Smooth muscle cell (in vitro differentiated cells): ENCODE data around the gene ANKRD23. TPM values are rescaled to one million over a fixed set of nuclear protein-coding genes. Genes with fewer than 3 reads are reported as not detected.

Experiments
- DNase-seq: peaks from one replicate; lab custom pipeline; 2025; ENCODE audit not compliant: unreplicated experiment; lab: John Stamatoyannopoulos, UW
- H2AFZ ChIP-seq: fragments of 200-600 bp; sonication (generic); 2 replicates; pipeline ENCODE4 v1.6.0; 2016; ENCODE audit warnings: antibody characterized with exemption, low read depth, mild to moderate bottlenecking
- H3F3A ChIP-seq: fragments of 200-600 bp; sonication (generic); 2 replicates; pipeline ENCODE4 v1.6.0; 2017; ENCODE audit warnings: antibody characterized with exemption, low read depth
- H3K27ac ChIP-seq: fragments of 200-600 bp; sonication (generic); 2 replicates; pipeline ENCODE4 v1.5.1; 2016; ENCODE audit warnings: low read depth, mild to moderate bottlenecking
- H3K27me3 ChIP-seq: fragments of 200-600 bp; sonication (generic); 2 replicates; pipeline ENCODE4 v1.6.1; 2016; ENCODE audit warnings: low read depth, mild to moderate bottlenecking
- H3K36me3 ChIP-seq: fragments of 200-600 bp; sonication (generic); 2 replicates; pipeline ENCODE4 v1.5.1; 2016; ENCODE audit warnings: low read depth
- H3K4me1 ChIP-seq: fragments of 200-600 bp; sonication (generic); 2 replicates; pipeline ENCODE4 v1.5.1; 2016; ENCODE audit warnings: low read depth
- H3K4me2 ChIP-seq: fragments of 200-600 bp; sonication (generic); 2 replicates; pipeline ENCODE4 v1.6.0; 2016; ENCODE audit warnings: mild to moderate bottlenecking
- H3K4me3 ChIP-seq: fragments of 200-600 bp; sonication (generic); 2 replicates; pipeline ENCODE4 v1.5.1; 2016; ENCODE audit warnings: mild to moderate bottlenecking
- H3K79me2 ChIP-seq: fragments of 200-600 bp; sonication (generic); 2 replicates; pipeline ENCODE4 v1.6.0; 2016; ENCODE audit warnings: low read depth, mild to moderate bottlenecking
- H3K9ac ChIP-seq: fragments of 200-600 bp; sonication (generic); 2 replicates; pipeline ENCODE4 v1.6.0; 2016; ENCODE audit warnings: low read depth
- H3K9me3 ChIP-seq: fragments of 200-600 bp; sonication (generic); replicated peaks from 2 replicates; pipeline ENCODE4 v1.5.1; 2016; ENCODE audit warnings: low read depth
- H4K20me1 ChIP-seq: fragments of 200-600 bp; sonication (generic); 2 replicates; pipeline ENCODE4 v1.6.0; 2016; ENCODE audit warnings: low read depth
- WGBS: methylation state at CpG from one replicate; pipeline ENCODE4 v1.1.7; 2016; ENCODE audit warnings: low lambda C conversion rate; 5-methylcytosine and 5-hydroxymethylcytosine counted together
- polyA plus RNA-seq: library from polyadenylated mRNA; unstranded; fragments of >200 nt; fragmentation: Nextera tagmentation; extraction: Ambion mirVana; gene quantifications from 2 replicates; pipeline ENCODE4 v1.2.1, GENCODE V29; 2016
- total RNA-seq: library from RNA; depleted of rRNA; stranded (reverse); fragments of >200 nt; gene quantifications from 2 replicates; pipeline ENCODE4 v1.2.3, GENCODE V29; 2014
- TF ChIP-seq, protein P1 (sequence below): fragments of 200-600 bp; sonication (generic); IDR thresholded peaks from 2 replicates; pipeline ENCODE4 v1.5.1; 2017; ENCODE audit warnings: borderline replicate concordance, mild to moderate bottlenecking, antibody characterized with exemption; ENCODE audit not compliant: insufficient read depth, poor library complexity, severe bottlenecking

ANKRD23 gene
- total and polyA plus RNA-seq, 2 experiments from 2014 or later, result 1.7 to 5.6 TPM

DNA sequence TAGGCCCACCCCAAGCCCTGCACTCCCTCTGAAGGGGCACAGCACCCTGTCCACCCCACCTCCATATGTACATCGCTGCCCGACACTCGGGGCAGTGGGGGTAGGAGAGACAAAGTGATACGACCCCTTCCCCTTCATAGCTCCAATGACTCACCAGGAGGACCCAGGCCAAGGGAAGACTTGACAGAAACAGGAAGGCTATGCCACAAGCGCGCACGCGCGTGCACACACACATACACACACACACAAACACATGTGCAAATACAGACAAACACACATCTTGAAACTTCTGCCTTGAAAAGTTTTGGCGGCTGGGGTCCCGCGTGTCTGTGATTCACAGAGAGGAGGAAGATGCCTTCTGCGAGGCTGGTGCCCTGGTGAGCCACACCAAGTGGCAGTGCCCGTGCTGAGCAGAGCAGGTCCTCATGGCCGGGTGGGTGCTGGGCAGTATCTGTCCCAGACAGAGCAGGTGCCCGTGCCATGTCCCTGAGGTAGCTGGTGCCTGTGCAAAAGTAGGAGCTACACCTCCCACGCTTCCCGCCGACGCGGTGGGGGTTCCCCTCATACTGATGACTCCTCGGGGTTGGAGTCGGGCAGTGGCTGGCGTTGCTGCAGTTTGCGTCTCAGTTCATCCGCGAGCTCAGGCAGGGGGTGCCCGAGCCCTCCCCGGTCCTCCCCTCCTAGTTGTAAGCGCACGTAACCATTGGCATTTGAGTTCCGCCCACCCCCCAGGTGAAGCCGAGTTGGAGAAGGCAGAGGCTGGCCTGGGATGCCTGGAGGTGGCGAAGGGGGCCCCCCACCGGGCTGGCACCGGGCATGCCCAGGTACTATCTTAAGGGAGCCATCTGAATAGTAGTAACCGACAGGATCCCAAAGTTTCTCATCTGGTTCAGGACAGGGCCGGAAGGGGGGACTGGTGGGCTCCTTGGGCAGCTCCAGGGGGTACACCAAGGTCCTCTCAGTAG, 16.5 kb upstream of the ANKRD23 start:
- DNase-seq, result no peak
- Histone ChIP-seq H3K4me3 (no peak overlapping the region), H3K4me2 (no peak overlapping the region), H3F3A (peaks cover 26% of the 10 kb centered on the region), H3K79me2 (peaks cover 33% of the 10 kb centered on the region), H3K27me3 (no peaks in the 10 kb centered on the region), H2AFZ (no peak overlapping the region), H3K4me1 (peaks cover 16% of the 10 kb centered on the region), H4K20me1 (peaks cover 65% of the 10 kb centered on the region), H3K9me3 (no peaks in the 10 kb centered on the region), H3K9ac (no peak overlapping the region), H3K36me3 (no peaks in the 10 kb centered on the region), H3K27ac (no peak overlapping the region)
- 94% methylated on average over 32 of the region's 38 CpGs for WGBS
- TF ChIP-seq, protein P1, sequence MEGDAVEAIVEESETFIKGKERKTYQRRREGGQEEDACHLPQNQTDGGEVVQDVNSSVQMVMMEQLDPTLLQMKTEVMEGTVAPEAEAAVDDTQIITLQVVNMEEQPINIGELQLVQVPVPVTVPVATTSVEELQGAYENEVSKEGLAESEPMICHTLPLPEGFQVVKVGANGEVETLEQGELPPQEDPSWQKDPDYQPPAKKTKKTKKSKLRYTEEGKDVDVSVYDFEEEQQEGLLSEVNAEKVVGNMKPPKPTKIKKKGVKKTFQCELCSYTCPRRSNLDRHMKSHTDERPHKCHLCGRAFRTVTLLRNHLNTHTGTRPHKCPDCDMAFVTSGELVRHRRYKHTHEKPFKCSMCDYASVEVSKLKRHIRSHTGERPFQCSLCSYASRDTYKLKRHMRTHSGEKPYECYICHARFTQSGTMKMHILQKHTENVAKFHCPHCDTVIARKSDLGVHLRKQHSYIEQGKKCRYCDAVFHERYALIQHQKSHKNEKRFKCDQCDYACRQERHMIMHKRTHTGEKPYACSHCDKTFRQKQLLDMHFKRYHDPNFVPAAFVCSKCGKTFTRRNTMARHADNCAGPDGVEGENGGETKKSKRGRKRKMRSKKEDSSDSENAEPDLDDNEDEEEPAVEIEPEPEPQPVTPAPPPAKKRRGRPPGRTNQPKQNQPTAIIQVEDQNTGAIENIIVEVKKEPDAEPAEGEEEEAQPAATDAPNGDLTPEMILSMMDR, result no peak

DNA sequence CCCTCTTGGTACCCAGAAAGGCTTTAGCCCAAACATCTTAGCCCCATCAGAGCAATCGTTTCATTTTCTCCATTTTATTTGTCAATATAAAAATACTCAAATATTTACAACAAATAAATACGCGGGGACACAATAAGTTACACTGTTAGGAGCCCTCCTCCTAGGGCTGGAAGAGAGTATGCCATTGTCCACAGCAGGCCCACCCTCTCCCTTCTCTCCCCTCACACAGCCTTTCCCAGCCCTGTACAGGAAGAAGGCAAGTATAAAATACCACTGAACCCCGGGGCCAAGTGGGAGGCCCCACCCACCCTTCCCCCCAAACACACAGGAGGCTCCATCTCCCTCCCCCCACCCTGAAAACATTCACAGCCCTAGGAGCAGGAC, 15.9 kb upstream of the ANKRD23 start:
- H2AFZ ChIP-seq, result no peak overlapping the region
- peaks cover 58% of the 10 kb centered on the region for H4K20me1 ChIP-seq
- peaks cover 29% of the 10 kb centered on the region for H3K79me2 ChIP-seq
- no peaks in the 10 kb centered on the region for H3K9me3 ChIP-seq
- H3K27me3 ChIP-seq, result no peaks in the 10 kb centered on the region
- H3K9ac ChIP-seq, result no peak overlapping the region
- H3K36me3 ChIP-seq, result no peaks in the 10 kb centered on the region
- WGBS, result 93% methylated on average over 3 of the region's 4 CpGs
- no peak overlapping the region for H3K4me2 ChIP-seq
- peaks cover 16% of the 10 kb centered on the region for H3K4me1 ChIP-seq
- H3K27ac ChIP-seq, result peak overlapping the region; percentile 38
- TF ChIP-seq, protein P1, result no peak
- no peak overlapping the region for H3K4me3 ChIP-seq
- H3F3A ChIP-seq, result peaks cover 26% of the 10 kb centered on the region
- DNase-seq, result no peak

DNA sequence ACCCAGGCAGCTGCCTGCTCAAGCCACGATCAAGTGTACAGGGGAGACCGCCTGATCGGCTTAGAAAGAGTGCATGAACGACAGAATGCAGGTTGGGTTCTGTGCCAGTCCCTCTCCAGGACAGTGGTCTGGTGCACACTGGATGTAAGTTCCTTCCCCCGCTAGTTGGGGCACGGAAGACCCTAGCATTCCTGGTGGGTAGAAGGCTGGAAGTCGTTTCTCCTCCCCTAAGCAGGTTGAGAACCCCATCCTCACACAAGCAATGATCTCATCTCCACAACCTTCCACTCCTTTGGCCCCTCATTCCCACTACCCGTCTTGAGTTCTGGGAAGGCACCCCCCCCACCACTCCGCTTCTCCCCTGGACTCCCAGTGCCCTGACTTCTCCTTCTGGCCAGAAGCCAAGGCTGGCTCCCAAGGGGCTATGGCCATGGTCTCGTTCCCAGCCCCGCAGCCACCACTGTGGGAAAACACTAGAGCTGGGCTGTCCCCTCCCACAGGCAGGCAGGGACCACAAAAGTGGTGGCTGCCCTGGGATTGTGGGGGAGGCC, 15.4 kb upstream of the ANKRD23 start:
- TF ChIP-seq, protein P1, result no peak
- Histone ChIP-seq H4K20me1 (peaks cover 53% of the 10 kb centered on the region), H3K9ac (no peak overlapping the region), H3K27ac (peak overlapping the region; percentile 62), H3K36me3 (no peaks in the 10 kb centered on the region), H3K4me2 (peak overlapping the region; percentile 83), H3F3A (peaks cover 26% of the 10 kb centered on the region), H3K4me1 (peaks cover 16% of the 10 kb centered on the region), H3K4me3 (peak overlapping the region; percentile 82), H3K79me2 (peaks cover 28% of the 10 kb centered on the region), H2AFZ (no peak overlapping the region), H3K9me3 (no peaks in the 10 kb centered on the region), H3K27me3 (no peaks in the 10 kb centered on the region)
- 33% methylated on average over 11 of the region's 11 CpGs for WGBS
- DNase-seq, result no peak
